Measurements from ENCODE around the gene REM2. TPM values are rescaled to one million over a fixed set of nuclear protein-coding genes. Genes with fewer than 3 reads are reported as not detected.

REM2 gene
- total RNA-seq, 1 experiment from 2014 or later: 0.47 TPM

DNA sequence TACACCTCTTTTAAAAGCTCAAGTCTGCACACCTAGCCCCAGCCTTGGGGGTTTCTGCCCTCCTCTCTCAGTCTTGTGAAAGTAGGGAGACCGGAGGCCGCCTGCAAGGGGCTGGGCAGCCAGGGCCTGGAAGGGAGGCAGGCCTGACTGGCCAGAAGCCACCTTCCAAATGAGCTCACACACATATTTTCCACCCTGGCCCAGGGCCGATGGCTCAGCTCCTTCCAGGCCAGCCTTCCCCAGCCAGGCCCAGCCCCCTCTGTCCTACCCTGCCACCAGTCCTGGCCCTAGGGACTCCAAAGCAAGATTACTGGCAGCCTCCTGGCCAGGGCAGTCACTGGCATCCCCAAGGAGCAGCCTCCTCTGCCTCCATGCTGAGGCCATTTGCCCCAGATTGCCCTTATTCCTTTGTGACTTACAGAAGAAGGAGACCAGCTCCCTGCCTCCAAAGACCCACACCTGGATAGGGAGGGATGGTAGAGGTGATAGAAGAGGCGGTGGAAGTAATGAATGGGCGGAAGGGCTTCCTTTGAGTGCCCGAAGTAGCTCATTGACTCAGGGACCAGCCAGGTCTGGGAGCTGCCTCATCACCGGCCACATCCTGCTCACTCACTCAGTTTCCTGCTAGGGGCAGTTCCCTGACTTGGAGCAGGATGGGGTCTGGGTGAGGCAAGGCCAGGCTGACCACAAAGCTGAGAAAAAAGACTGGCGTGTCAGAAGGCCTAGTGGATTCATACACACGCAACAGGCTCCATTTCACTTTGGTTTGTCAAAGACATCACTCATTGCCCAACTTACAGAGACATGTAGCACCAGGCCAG lies 31.9 kb upstream of the REM2 start:
- TF ChIP-seq YY1 (IDR thresholded peaks at IDR 0.05; ENCODE audit: extremely low read depth, insufficient replicate concordance, low read depth, low read length) (no peak), EZH2phosphoT487 (IDR thresholded peaks at IDR 0.05; ENCODE audit: borderline replicate concordance) (no peak), ZFX (IDR thresholded peaks at IDR 0.05) (no peak), ZNF274 (IDR thresholded peaks at IDR 0.05; ENCODE audit: low read depth, low read length) (no peak), EGR1 (IDR thresholded peaks at IDR 0.05; ENCODE audit: low read depth) (no peak), SP1 (IDR thresholded peaks at IDR 0.05; ENCODE audit: low read depth) (no peak), CEBPB (IDR thresholded peaks at IDR 0.05; ENCODE audit: low read depth) (no peak), RAD21 (IDR thresholded peaks at IDR 0.05; ENCODE audit: low read depth) (no peak), TCF7L2 (IDR thresholded peaks at IDR 0.05; ENCODE audit: borderline replicate concordance, extremely low read depth, insufficient read depth, insufficient read length) (no peak), ELF1 (IDR thresholded peaks at IDR 0.05; ENCODE audit: borderline replicate concordance, low read depth) (no peak), CBX3 (IDR thresholded peaks at IDR 0.05; ENCODE audit: low read depth) (no peak)
- TF ChIP-seq, protein P1, sequence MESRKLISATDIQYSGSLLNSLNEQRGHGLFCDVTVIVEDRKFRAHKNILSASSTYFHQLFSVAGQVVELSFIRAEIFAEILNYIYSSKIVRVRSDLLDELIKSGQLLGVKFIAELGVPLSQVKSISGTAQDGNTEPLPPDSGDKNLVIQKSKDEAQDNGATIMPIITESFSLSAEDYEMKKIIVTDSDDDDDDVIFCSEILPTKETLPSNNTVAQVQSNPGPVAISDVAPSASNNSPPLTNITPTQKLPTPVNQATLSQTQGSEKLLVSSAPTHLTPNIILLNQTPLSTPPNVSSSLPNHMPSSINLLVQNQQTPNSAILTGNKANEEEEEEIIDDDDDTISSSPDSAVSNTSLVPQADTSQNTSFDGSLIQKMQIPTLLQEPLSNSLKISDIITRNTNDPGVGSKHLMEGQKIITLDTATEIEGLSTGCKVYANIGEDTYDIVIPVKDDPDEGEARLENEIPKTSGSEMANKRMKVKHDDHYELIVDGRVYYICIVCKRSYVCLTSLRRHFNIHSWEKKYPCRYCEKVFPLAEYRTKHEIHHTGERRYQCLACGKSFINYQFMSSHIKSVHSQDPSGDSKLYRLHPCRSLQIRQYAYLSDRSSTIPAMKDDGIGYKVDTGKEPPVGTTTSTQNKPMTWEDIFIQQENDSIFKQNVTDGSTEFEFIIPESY (IDR thresholded peaks at IDR 0.05; ENCODE audit: extremely low read depth, insufficient replicate concordance, low read length): no peak
- TF ChIP-seq, protein P2, sequence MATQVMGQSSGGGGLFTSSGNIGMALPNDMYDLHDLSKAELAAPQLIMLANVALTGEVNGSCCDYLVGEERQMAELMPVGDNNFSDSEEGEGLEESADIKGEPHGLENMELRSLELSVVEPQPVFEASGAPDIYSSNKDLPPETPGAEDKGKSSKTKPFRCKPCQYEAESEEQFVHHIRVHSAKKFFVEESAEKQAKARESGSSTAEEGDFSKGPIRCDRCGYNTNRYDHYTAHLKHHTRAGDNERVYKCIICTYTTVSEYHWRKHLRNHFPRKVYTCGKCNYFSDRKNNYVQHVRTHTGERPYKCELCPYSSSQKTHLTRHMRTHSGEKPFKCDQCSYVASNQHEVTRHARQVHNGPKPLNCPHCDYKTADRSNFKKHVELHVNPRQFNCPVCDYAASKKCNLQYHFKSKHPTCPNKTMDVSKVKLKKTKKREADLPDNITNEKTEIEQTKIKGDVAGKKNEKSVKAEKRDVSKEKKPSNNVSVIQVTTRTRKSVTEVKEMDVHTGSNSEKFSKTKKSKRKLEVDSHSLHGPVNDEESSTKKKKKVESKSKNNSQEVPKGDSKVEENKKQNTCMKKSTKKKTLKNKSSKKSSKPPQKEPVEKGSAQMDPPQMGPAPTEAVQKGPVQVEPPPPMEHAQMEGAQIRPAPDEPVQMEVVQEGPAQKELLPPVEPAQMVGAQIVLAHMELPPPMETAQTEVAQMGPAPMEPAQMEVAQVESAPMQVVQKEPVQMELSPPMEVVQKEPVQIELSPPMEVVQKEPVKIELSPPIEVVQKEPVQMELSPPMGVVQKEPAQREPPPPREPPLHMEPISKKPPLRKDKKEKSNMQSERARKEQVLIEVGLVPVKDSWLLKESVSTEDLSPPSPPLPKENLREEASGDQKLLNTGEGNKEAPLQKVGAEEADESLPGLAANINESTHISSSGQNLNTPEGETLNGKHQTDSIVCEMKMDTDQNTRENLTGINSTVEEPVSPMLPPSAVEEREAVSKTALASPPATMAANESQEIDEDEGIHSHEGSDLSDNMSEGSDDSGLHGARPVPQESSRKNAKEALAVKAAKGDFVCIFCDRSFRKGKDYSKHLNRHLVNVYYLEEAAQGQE (IDR thresholded peaks at IDR 0.05; ENCODE audit: low read depth): no peak
- TF ChIP-seq, protein P3, sequence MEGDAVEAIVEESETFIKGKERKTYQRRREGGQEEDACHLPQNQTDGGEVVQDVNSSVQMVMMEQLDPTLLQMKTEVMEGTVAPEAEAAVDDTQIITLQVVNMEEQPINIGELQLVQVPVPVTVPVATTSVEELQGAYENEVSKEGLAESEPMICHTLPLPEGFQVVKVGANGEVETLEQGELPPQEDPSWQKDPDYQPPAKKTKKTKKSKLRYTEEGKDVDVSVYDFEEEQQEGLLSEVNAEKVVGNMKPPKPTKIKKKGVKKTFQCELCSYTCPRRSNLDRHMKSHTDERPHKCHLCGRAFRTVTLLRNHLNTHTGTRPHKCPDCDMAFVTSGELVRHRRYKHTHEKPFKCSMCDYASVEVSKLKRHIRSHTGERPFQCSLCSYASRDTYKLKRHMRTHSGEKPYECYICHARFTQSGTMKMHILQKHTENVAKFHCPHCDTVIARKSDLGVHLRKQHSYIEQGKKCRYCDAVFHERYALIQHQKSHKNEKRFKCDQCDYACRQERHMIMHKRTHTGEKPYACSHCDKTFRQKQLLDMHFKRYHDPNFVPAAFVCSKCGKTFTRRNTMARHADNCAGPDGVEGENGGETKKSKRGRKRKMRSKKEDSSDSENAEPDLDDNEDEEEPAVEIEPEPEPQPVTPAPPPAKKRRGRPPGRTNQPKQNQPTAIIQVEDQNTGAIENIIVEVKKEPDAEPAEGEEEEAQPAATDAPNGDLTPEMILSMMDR (IDR thresholded peaks at IDR 0.05 in 2 of 3, conservative IDR thresholded peaks at IDR 0.05 in 1 of 3; ENCODE audit: borderline replicate concordance in 1 of 3, insufficient read depth in 1 of 3, low read depth in 2 of 3, low read length in 2 of 3): no peak
- Histone ChIP-seq H2AFZ (ENCODE audit: low read depth, low read length, poor library complexity, severe bottlenecking) (no peak overlapping the region), H4K20me1 (ENCODE audit: insufficient read depth) (no peaks in the 10 kb centered on the region), H3K27ac (ENCODE audit: low read depth, low read length) (no peak overlapping the region), H3K9me2 (ENCODE audit: insufficient read depth) (no peaks in the 10 kb centered on the region), H3K27me3 (ENCODE audit: insufficient read depth, low read length) (no peaks in the 10 kb centered on the region), H3K79me2 (ENCODE audit: insufficient read depth, low read length) (no peaks in the 10 kb centered on the region), H3K9ac (ENCODE audit: low read length) (no peak overlapping the region), H3K36me3 (ENCODE audit: control insufficient read depth in 1 of 2, insufficient read depth in 2 of 2, low read length in 2 of 2) (no peaks in the 10 kb centered on the region), H3K9me3 (ENCODE audit: control insufficient read depth in 1 of 2, insufficient read depth in 1 of 2, low read depth in 1 of 2, low read length in 2 of 2) (no peaks in the 10 kb centered on the region), H3K4me1 (ENCODE audit: control insufficient read depth in 1 of 2, insufficient read depth in 2 of 2, low read length in 2 of 2) (peaks cover 3 to 19% of the 10 kb centered on the region in 2 experiments; a peak in 2 of 4 replicates), H3K4me3 (replicated peaks in 1 of 2; ENCODE audit: low read depth in 1 of 2, low read length in 2 of 2) (no peak overlapping the region), H3K4me2 (ENCODE audit: low read length) (no peak overlapping the region)
- CTCF ChIA-PET: interaction anchor here (1.0 to 5.6 kb wide), 7 partner anchors 20 to 281 kb away, joined by 4 to 41 read pairs (median 7); partner anchors contain the start of gene LRP10
- ATAC-seq: no peak
- POLR2A ChIA-PET: no interaction called here
- no peak for DNase-seq (ENCODE audit: low read depth, low spot score)
- intact Hi-C loops (cut with micrococcal nuclease): no loop called here
- no TSS peak for BruUV-seq (replicated peaks)
- RAD21 ChIA-PET (ENCODE audit: low non-redundant PET in 1 of 2, low total read pairs in 2 of 2, uncharacterized antibody in 2 of 2, unreplicated experiment in 2 of 2): no interaction called here

Data from HCT116 (cell line).